Heart left ventricle (tissue), 16 donors: Measurements from ENCODE around the gene TXNDC16. TPM values are rescaled to one million over a fixed set of nuclear protein-coding genes. Genes with fewer than 3 reads are reported as not detected.

Experiments used
- ATAC-seq, 4 donors: fragments of 200-7000 bp; cut with Tn5 transposase; one replicate each; pipeline ENCODE4 v1.9.1; 2020 to 2022; ENCODE audit warnings: moderate library complexity in 4 of 4, mild to moderate bottlenecking in 3 of 4, moderate number of reproducible peaks in 1 of 4
- DNase-seq, 5 donors: peaks; one replicate each; pipeline ENCODE4 v3.0.0-alpha.2; 2020
- H3K27ac ChIP-seq, 12 donors: fragments of 200-600 bp; sonication (generic) in 4 of 12; one replicate each; pipeline versions ENCODE4 v1.5.0 to v1.8.0; 2016 to 2022; ENCODE audit warnings: mild to moderate bottlenecking in 2 of 12
- H3K27me3 ChIP-seq, 9 donors: fragments of 200-600 bp; sonication (generic) in 2 of 9; one replicate each; pipeline versions ENCODE4 v1.5.1 to v1.8.0; 2016 to 2022; ENCODE audit warnings: mild to moderate bottlenecking in 3 of 9
- H3K36me3 ChIP-seq, 9 donors: fragments of 200-600 bp; sonication (generic) in 2 of 9; one replicate each; pipeline versions ENCODE4 v1.5.0 to v1.8.0; 2018 to 2022; ENCODE audit warnings: mild to moderate bottlenecking in 2 of 9
- H3K4me1 ChIP-seq, 12 donors: fragments of 200-600 bp; sonication (generic) in 4 of 12; one replicate each; pipeline versions ENCODE4 v1.5.0 to v1.8.0; 2016 to 2022; ENCODE audit warnings: mild to moderate bottlenecking in 3 of 12
- H3K4me3 ChIP-seq, 12 donors: fragments of 200-600 bp; sonication (generic) in 4 of 12; one replicate each; pipeline versions ENCODE4 v1.5.0 to v1.8.0; 2017 to 2022; ENCODE audit warnings: mild to moderate bottlenecking in 9 of 12, moderate library complexity in 4 of 12
- H3K9me3 ChIP-seq, 12 donors: fragments of 200-600 bp; sonication (generic) in 4 of 12; one replicate each; pipeline versions ENCODE4 v1.5.0 to v1.8.0; 2016 to 2022; ENCODE audit warnings: mild to moderate bottlenecking in 1 of 12
- POLR2A ChIP-seq, 2 donors: fragments of 450-650 bp; IDR thresholded peaks; one replicate each; pipeline ENCODE4 v1.6.1; 2017; ENCODE audit warnings: antibody characterized with exemption in 2 of 2, mild to moderate bottlenecking in 2 of 2, moderate library complexity in 2 of 2
- WGBS, 4 donors: extraction: QIAGEN DNeasy Blood & Tissue Kit in 2 of 4; methylation state at CpG; one replicate each; pipeline versions ENCODE4 v1.1.5 to v1.1.7; 2013 to 2018; 5-methylcytosine and 5-hydroxymethylcytosine counted together
- intact Hi-C, 10 donors: fragments of 100-400 bp; cut with DNase I; formaldehyde crosslinking; loops; one replicate each; pipeline versions ENCODE4 v1.11.1 to v1.14.2; 2022
- polyA plus RNA-seq, 2 donors: library from polyadenylated mRNA; stranded (reverse); fragments of 200-250 nt; gene quantifications; one replicate each; pipeline ENCODE4 v1.2.3, GENCODE V29; 2013
- total RNA-seq, 9 donors: library from RNA; depleted of rRNA in 2 of 9; stranded (reverse); fragments of >200 nt in 2 of 9; fragmentation: NEBNext Ultra II Directional in 3 of 9; extraction: Animal tissue kit (Norgen Biotek cat#: 25700) in 3 of 9; gene quantifications; one replicate each; pipeline versions ENCODE4 v1.1.0 to v1.2.4, GENCODE V29; 2016 to 2023
- TF ChIP-seq, protein P1 (sequence below), 12 donors: fragments of 200-600 bp; sonication (generic) in 4 of 12; IDR thresholded peaks; one replicate each; pipeline versions ENCODE4 v1.5.0 to v1.8.0; 2018 to 2022; ENCODE audit warnings: antibody characterized with exemption in 12 of 12, mild to moderate bottlenecking in 5 of 12
- donor health status: ischemic (EF 13 %, LVEDD 7.1; RV severe dilation, severe dysfunction).
- donor health status: healthy with polysubstance abuse.
- donor health status: DM: no; HTN: yes; CAD: no.
- donor health status: DM: no; HTN: no; CAD: no.
- donor health status: ischemic (EF 25% LVEDD 6.9; RV normal size, moderate dysfunction).
- donor health status: ischemic (EF 25% LVEDD 5.7; RV mildly dilated, moderate dysfunction).
- donor health status: healthy.
- donor health status: DM: yes; HTN: yes; CAD: no.
- donor health status: ischemic (EF 35%, LVEDD 5.7; RV mildly dilated, moderate dysfunction).
- donor health status: nonischemic (EF 11% LVEDD 7.7; RV severe dilation, severe dysfunction).
- donor health status: DM: yes; HTN: yes; CAD: no.
- donor health status: PGD.
- donor health status: ischemic (EF 29% LVEDD 5.4; RV normal size, mild dysfunction).
- donor health status: nonischemic (EF 23%, LVEDD 6.1; RV moderate dilation, normal function).

TXNDC16 gene
- total and polyA plus RNA-seq, 11 donors = 0.72 to 7.1 (median 3.9) TPM

DNA sequence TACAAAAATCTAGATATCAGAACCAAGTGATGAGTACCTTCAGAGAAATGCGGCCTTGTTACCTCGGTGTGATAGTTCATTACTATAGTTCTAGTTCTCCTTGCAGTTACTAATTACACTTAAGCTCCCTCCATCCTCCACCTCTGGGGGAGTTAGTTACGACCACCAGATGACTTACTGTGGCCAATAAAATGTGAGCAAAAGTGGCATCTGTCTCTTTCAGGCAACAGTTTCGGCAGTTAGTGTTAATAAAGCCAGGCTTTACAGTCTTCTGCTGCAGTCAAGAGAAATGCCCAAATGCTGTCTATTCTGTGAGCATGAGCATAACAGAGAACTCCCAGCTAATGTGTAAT lies 6.0 kb downstream of the TXNDC16 start:
- Histone ChIP-seq H3K27ac (no peak overlapping the region), H3K36me3 (peaks cover 0 to 13% (median 0%) of the 10 kb centered on the region in 9 donors), H3K27me3 (no peaks in the 10 kb centered on the region), H3K4me1 (peaks cover 0 to 34% (median 12%) of the 10 kb centered on the region in 12 donors), H3K4me3 (no peak overlapping the region), H3K9me3 (no peaks in the 10 kb centered on the region)
- DNase-seq (no peak), ATAC-seq (no peak)
- TF ChIP-seq POLR2A (IDR thresholded peaks at IDR 0.05) = no peak
- TF ChIP-seq, protein P1, sequence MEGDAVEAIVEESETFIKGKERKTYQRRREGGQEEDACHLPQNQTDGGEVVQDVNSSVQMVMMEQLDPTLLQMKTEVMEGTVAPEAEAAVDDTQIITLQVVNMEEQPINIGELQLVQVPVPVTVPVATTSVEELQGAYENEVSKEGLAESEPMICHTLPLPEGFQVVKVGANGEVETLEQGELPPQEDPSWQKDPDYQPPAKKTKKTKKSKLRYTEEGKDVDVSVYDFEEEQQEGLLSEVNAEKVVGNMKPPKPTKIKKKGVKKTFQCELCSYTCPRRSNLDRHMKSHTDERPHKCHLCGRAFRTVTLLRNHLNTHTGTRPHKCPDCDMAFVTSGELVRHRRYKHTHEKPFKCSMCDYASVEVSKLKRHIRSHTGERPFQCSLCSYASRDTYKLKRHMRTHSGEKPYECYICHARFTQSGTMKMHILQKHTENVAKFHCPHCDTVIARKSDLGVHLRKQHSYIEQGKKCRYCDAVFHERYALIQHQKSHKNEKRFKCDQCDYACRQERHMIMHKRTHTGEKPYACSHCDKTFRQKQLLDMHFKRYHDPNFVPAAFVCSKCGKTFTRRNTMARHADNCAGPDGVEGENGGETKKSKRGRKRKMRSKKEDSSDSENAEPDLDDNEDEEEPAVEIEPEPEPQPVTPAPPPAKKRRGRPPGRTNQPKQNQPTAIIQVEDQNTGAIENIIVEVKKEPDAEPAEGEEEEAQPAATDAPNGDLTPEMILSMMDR (IDR thresholded peaks at IDR 0.05) = no peak
- intact Hi-C loops = no loop called here
- 92 to 97% (median 92%) methylated on average over 4 of the region's 4 CpGs for WGBS, 4 donors

DNA sequence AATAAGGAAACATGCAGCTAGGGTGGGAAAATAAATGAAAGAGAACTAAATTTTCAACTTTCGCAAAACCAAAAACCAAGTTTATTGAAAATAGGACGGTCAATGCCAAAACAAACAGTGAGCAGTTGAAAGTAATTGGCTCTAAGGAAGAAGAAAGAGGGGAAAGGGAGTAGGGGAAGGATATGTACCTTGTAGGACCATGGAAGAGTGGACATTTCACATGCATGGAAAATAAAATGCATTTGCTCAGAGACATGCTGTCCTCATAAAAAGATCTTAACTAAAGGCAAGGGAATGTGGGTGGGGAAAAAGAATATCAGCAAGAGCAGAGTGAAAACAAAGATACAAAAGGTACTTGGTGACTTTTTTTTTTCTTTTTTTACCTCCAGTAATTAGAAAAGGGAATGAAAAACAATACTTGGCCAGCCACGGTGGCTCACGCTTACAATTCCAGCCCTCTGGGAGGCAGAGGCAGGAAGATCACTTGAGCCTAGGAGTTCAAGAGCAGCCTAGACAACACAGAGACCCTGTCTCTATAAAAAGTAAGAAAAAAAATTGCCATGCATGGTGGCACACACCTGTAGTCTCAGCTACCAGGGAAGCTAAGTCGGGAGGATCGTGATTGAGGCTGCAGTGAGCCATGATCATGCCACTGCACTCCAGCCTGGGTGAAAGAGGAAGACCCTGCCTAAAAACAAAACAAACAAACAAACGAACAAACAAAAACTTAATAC lies 6.6 kb downstream of the TXNDC16 start:
- no peak overlapping the region for H3K27ac ChIP-seq
- peaks cover 0 to 28% (median 9%) of the 10 kb centered on the region in 12 donors for H3K4me1 ChIP-seq
- no peaks in the 10 kb centered on the region for H3K27me3 ChIP-seq
- H3K36me3 ChIP-seq = peaks cover 0 to 16% (median 0%) of the 10 kb centered on the region in 9 donors
- TF ChIP-seq, protein P1 (IDR thresholded peaks at IDR 0.05) = no peak
- TF ChIP-seq POLR2A (IDR thresholded peaks at IDR 0.05) = no peak
- H3K4me3 ChIP-seq = no peak overlapping the region
- 75 to 82% (median 77%) methylated on average over 7 of the region's 7 CpGs for WGBS, 4 donors
- no peak for DNase-seq
- ATAC-seq = no peak
- intact Hi-C loops = no loop called here
- H3K9me3 ChIP-seq = no peaks in the 10 kb centered on the region

DNA sequence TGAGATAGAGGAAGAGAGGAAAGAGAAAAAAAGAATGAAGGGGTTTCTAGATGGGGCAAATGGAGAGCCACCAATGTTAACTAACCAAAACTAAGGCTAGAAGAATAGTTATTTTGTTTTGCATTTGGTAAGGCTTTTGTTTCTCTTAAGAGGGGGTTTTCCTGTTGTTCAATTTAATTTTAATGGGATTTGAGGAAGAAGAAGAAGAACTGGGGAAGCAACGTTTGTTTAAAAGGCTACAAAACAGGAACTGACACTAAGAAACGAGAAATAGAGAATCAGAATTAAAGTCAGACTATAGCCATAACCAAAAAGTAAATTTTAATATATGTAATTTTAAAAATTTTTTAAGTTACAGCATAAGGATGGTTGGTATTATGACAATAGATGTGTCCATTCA lies 13.7 kb downstream of the TXNDC16 start:
- Histone ChIP-seq H3K4me3 (no peak overlapping the region), H3K36me3 (peaks cover 0 to 73% (median 21%) of the 10 kb centered on the region in 9 donors)

DNA sequence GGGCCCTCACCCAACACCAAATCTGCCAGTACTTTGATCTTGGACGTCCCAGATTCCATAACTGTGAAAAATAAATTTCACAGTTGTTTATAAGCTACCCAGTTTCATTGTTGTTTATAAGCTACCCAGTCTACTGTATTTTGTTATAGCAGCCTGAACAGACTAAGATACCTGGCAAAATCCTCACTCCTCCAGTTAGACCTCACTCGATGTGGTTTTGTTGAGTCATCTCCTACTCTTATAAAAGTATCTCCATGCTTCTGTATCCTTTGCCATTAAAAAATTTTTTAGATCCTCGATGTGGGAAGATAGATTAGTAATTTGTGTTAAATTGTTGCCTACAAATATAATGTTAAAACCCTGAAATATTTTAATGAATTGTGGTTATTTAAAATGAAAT lies 16.0 kb downstream of the TXNDC16 start:
- no peak overlapping the region for H3K27ac ChIP-seq
- no peak overlapping the region for H3K4me3 ChIP-seq
- peaks cover 0 to 64% (median 21%) of the 10 kb centered on the region in 9 donors for H3K36me3 ChIP-seq
- H3K27me3 ChIP-seq = no peaks in the 10 kb centered on the region
- TF ChIP-seq, protein P1 (IDR thresholded peaks at IDR 0.05) = no peak
- WGBS, 4 donors = 90 to 96% (median 92%) methylated on average over 3 of the region's 3 CpGs
- intact Hi-C loops = no loop called here
- no peak for ATAC-seq
- no peaks in the 10 kb centered on the region for H3K9me3 ChIP-seq
- no peak for DNase-seq
- peaks cover 0 to 8% (median 0%) of the 10 kb centered on the region in 12 donors for H3K4me1 ChIP-seq

More for the DNA sequence above, 13.7 kb downstream of the TXNDC16 start:
- no peak for TF ChIP-seq POLR2A (IDR thresholded peaks at IDR 0.05)
- TF ChIP-seq, protein P1 (IDR thresholded peaks at IDR 0.05) = no peak
- WGBS, 4 donors = 73 to 82% (median 78%) methylated on average over 2 of the region's 2 CpGs
- intact Hi-C loops = no loop called here
- H3K4me1 ChIP-seq = peaks cover 0 to 8% (median 0%) of the 10 kb centered on the region in 12 donors
- peak overlapping the region in 1 of 12 donors; percentile 56 for H3K27ac ChIP-seq
- no peaks in the 10 kb centered on the region for H3K9me3 ChIP-seq
- H3K27me3 ChIP-seq = no peaks in the 10 kb centered on the region
- ATAC-seq = no peak
- DNase-seq = no peak
